CD4-positive, alpha-beta T cell (primary cell): ENCODE results near the gene OPN1MW3. TPM values are rescaled to one million over a fixed set of nuclear protein-coding genes. Genes with fewer than 3 reads are reported as not detected.

Source experiments
- ATAC-seq: fragments of 200-7000 bp; cut with Tn5 transposase; one replicate; pipeline ENCODE4 v1.10.0; 2022; ENCODE audit warnings: mild to moderate bottlenecking; ENCODE audit not compliant: poor library complexity
- CTCF ChIA-PET: fragments of 350-600 bp; sonication (Branson Sonifier 250); formaldehyde crosslinking; loops from one replicate; lab custom pipeline; 2021; ENCODE audit warnings: antibody characterized with exemption, inconsistent platforms; lab: Charles Lee
- POLR2A ChIA-PET: fragments of 350-600 bp; sonication (Branson Sonifier 250); formaldehyde crosslinking; loops from one replicate; lab custom pipeline; 2021; ENCODE audit warnings: antibody characterized with exemption, inconsistent platforms; lab: Charles Lee
- DNase-seq, 14 experiments: peaks; one replicate each; pipeline ENCODE4 v3.0.0-alpha.2; 2013 to 2020; ENCODE audit warnings: mixed read lengths in 2 of 14
- H3K27ac ChIP-seq, 2 donors: one replicate each; pipeline versions ENCODE4 v1.5.1 to v1.7.0; 2013; ENCODE audit warnings: low read length in 2 of 2, low read depth in 1 of 2, mild to moderate bottlenecking in 1 of 2
- H3K27me3 ChIP-seq, 2 experiments: 1 replicate in 1 of 2; 2 replicates in 1 of 2; pipeline versions ENCODE4 v1.6.1 to v1.7.0; 2013; ENCODE audit warnings: low read length in 2 of 2, control low read depth in 1 of 2, mild to moderate bottlenecking in 1 of 2, moderate library complexity in 1 of 2; ENCODE audit not compliant: insufficient read depth in 2 of 2, control insufficient read depth in 1 of 2
- H3K36me3 ChIP-seq: one replicate; pipeline ENCODE4 v1.6.1; 2013; ENCODE audit warnings: low read length, control low read depth; ENCODE audit not compliant: insufficient read depth
- H3K4me1 ChIP-seq: one replicate; pipeline ENCODE4 v1.6.1; 2013; ENCODE audit warnings: low read length, control low read depth; ENCODE audit not compliant: insufficient read depth
- H3K4me3 ChIP-seq: one replicate; pipeline ENCODE4 v1.5.1; 2013; ENCODE audit warnings: mild to moderate bottlenecking, low read length, moderate library complexity
- H3K9me3 ChIP-seq, 2 experiments: 1 replicate in 1 of 2; 2 replicates in 1 of 2; pipeline versions ENCODE4 v1.6.1 to v1.7.0; 2013; ENCODE audit warnings: low read length in 2 of 2, mild to moderate bottlenecking in 2 of 2, control low read depth in 1 of 2, moderate library complexity in 1 of 2; ENCODE audit not compliant: control insufficient read depth in 1 of 2, insufficient read depth in 1 of 2
- H3K27ac Mint-ChIP-seq: one replicate; pipeline ENCODE4 v1.8.0; 2020; ENCODE audit warnings: mixed read lengths
- H3K27me3 Mint-ChIP-seq: one replicate; pipeline ENCODE4 v1.8.0; 2021; ENCODE audit warnings: mixed read lengths
- H3K36me3 Mint-ChIP-seq: one replicate; pipeline ENCODE4 v1.8.0; 2021; ENCODE audit warnings: low read depth, mixed read lengths
- H3K4me1 Mint-ChIP-seq: one replicate; pipeline ENCODE4 v1.8.0; 2021; ENCODE audit warnings: low read depth, mixed read lengths
- H3K4me3 Mint-ChIP-seq: one replicate; pipeline ENCODE4 v1.8.0; 2020; ENCODE audit warnings: mild to moderate bottlenecking, mixed read lengths
- H3K9me3 Mint-ChIP-seq: one replicate; pipeline ENCODE4 v1.8.0; 2020; ENCODE audit warnings: mixed read lengths
- intact Hi-C, 2 experiments: fragments of 100-400 bp; cut with DNase I in 1 of 2; cut with micrococcal nuclease in 1 of 2; formaldehyde crosslinking; loops; one replicate each; pipeline versions ENCODE4 v1.15.1 to v1.9.0; 2023 to 2025; cut with DNase I, micrococcal nuclease
- total RNA-seq, 174 experiments: library from RNA in 2 of 174; stranded (reverse) in 2 of 174; gene quantifications; one replicate each; pipeline ENCODE4 v1.2.3 and lab custom pipeline; 2021 to 2026
- TF ChIP-seq, protein P1 (sequence below): fragments of 200-600 bp; IDR thresholded peaks from one replicate; pipeline ENCODE4 v1.8.0; 2022; ENCODE audit warnings: antibody characterized with exemption, mild to moderate bottlenecking

OPN1MW3 gene
- total RNA-seq, 2 experiments from 2014 or later = not detected

DNA sequence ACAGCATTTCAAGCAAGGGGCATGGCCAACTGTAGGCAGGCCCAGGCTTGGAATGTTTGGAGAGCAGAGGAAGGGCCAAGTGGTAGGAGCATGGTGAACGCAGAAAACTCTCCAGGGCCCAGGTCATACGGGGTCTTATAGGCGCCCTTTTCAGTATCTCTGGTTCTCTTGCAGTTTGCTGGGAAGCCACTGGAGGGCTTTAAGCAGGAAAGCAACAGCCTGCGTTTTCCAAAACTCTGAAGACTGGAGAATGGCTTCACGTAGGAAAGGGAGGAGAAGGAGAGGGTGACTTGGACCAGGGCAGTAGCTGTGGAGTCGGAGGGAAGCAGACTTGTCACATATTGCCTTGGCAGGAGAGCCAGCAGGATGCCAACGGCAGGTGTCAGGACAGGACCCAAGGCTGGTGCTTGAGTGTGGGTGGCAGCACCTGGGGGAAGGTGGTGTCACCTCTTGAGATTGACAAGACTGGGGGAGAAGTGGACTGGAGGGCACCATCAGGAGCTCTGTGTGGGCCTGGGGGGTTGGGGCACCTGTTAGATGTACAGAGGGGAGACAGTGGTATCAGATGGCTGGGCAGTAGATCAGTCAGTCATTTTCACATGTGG is 60.1 kb downstream of the OPN1MW3 start:
- POLR2A ChIA-PET = interaction anchor here (1.5 kb wide), 1 partner anchor 9 kb away, joined by 10 read pairs; no protein-coding TSS in a partner anchor
- intact Hi-C loops = no loop called here
- no peaks in the 10 kb centered on the region for H3K9me3 Mint-ChIP-seq

DNA sequence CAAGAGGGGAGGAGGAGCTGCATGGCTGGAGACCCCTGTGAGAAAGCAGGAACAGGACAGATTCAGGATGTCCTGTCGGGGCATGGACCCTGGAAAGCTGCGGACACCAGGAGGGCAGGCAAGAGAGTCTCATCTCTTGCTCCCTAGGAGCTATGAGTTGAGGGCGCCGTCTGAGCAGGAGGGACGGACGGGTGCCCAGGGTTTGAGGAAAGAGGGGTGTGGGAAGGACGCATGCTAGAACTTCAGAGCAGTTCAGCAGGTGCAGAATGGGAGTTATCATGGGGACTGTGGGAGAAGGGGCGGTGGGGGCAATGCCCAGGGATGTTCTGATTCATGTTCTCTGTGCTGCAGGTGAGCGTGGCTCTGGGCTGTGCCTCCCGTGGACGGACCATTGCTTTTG is 63.0 kb downstream of the OPN1MW3 start:
- Histone ChIP-seq H3K9me3 (no peaks in the 10 kb centered on the region), H3K27ac (no peak overlapping the region), H3K4me1 (peaks cover 32% of the 10 kb centered on the region), H3K4me3 (no peak overlapping the region), H3K36me3 (no peaks in the 10 kb centered on the region), H3K27me3 (no peaks in the 10 kb centered on the region)
- TF ChIP-seq, protein P1, sequence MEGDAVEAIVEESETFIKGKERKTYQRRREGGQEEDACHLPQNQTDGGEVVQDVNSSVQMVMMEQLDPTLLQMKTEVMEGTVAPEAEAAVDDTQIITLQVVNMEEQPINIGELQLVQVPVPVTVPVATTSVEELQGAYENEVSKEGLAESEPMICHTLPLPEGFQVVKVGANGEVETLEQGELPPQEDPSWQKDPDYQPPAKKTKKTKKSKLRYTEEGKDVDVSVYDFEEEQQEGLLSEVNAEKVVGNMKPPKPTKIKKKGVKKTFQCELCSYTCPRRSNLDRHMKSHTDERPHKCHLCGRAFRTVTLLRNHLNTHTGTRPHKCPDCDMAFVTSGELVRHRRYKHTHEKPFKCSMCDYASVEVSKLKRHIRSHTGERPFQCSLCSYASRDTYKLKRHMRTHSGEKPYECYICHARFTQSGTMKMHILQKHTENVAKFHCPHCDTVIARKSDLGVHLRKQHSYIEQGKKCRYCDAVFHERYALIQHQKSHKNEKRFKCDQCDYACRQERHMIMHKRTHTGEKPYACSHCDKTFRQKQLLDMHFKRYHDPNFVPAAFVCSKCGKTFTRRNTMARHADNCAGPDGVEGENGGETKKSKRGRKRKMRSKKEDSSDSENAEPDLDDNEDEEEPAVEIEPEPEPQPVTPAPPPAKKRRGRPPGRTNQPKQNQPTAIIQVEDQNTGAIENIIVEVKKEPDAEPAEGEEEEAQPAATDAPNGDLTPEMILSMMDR = no peak
- no peaks in the 10 kb centered on the region for H3K9me3 Mint-ChIP-seq
- POLR2A ChIA-PET = no interaction called here
- ATAC-seq = no peak
- CTCF ChIA-PET = no interaction called here
- H3K27ac Mint-ChIP-seq = no peak overlapping the region
- H3K4me3 Mint-ChIP-seq = no peak overlapping the region
- DNase-seq = no peak
- no peaks in the 10 kb centered on the region for H3K27me3 Mint-ChIP-seq
- peaks cover 28% of the 10 kb centered on the region for H3K4me1 Mint-ChIP-seq
- no peaks in the 10 kb centered on the region for H3K36me3 Mint-ChIP-seq
- intact Hi-C loops = loop anchor here in 1 of 2 experiments (2.0 kb wide), 1 partner anchor 52 kb away; no protein-coding TSS in a partner anchor

More for the DNA sequence above, 60.1 kb downstream of the OPN1MW3 start:
- Histone ChIP-seq H3K4me1 (peaks cover 38% of the 10 kb centered on the region), H3K4me3 (no peak overlapping the region), H3K9me3 (no peaks in the 10 kb centered on the region), H3K27me3 (no peaks in the 10 kb centered on the region), H3K27ac (no peak overlapping the region), H3K36me3 (no peaks in the 10 kb centered on the region)
- Mint-ChIP-seq H3K36me3 (no peaks in the 10 kb centered on the region), H3K27ac (no peak overlapping the region), H3K27me3 (no peaks in the 10 kb centered on the region), H3K4me1 (peaks cover 38% of the 10 kb centered on the region), H3K4me3 (peak overlapping the region; percentile 37)
- DNase-seq (peak in 5 of 14 experiments; percentile 12 to 51 (median 27)), ATAC-seq (peak; percentile 55)
- CTCF ChIA-PET = interaction anchor here (0.9 to 1.8 kb wide), 2 partner anchors 10 to 12 kb away, joined by 3 to 4 read pairs; no protein-coding TSS in a partner anchor
- TF ChIP-seq, protein P1 = peak; percentile 22

Other genes with a start within 250 kb of the OPN1MW3 start
- 10 to 100 TPM; 61.2 to 67.4 TPM for gene IRAK1, start 237.7 kb upstream of the OPN1MW3 start, total RNA-seq
- gene MECP2, start 159.9 kb upstream of the OPN1MW3 start, total RNA-seq = 100 to 1,000 TPM; 120 to 133 TPM
- gene OPN1LW, start 113.3 kb upstream of the OPN1MW3 start, total RNA-seq = not detected
- gene OPN1MW, start 75.0 kb upstream of the OPN1MW3 start, total RNA-seq = not detected
- not detected for gene OPN1MW2, start 37.8 kb upstream of the OPN1MW3 start, total RNA-seq
- not detected for gene TEX28, start 37.5 kb downstream of the OPN1MW3 start, total RNA-seq
- 1 to 10 TPM; 1.7 to 2.3 TPM for gene TKTL1, start 38.2 kb downstream of the OPN1MW3 start, total RNA-seq
- 1,000 to 10,000 TPM; 1,012 to 1,022 TPM for gene FLNA, start 117.1 kb downstream of the OPN1MW3 start, total RNA-seq
- 100 to 1,000 TPM; 164 to 178 TPM for gene EMD, start 121.7 kb downstream of the OPN1MW3 start, total RNA-seq
- gene RPL10, start 140.8 kb downstream of the OPN1MW3 start, total RNA-seq = 1,000 to 10,000 TPM; 5,036 to 5,204 TPM
- gene DNASE1L1, start 151.7 kb downstream of the OPN1MW3 start, total RNA-seq = 10 to 100 TPM; 16.0 to 18.4 TPM
- 10 to 100 TPM; 72.8 to 78.5 TPM for gene TAFAZZIN, start 154.0 kb downstream of the OPN1MW3 start, total RNA-seq
- 10 to 100 TPM; 31.4 to 40.8 TPM for gene ATP6AP1, start 171.1 kb downstream of the OPN1MW3 start, total RNA-seq
- 100 to 1,000 TPM; 144 to 145 TPM for gene GDI1, start 179.6 kb downstream of the OPN1MW3 start, total RNA-seq
- gene FAM50A, start 186.6 kb downstream of the OPN1MW3 start, total RNA-seq = 10 to 100 TPM; 42.3 to 49.4 TPM
- 10 to 100 TPM; 35.1 to 38.1 TPM for gene PLXNA3, start 200.7 kb downstream of the OPN1MW3 start, total RNA-seq
- gene LAGE3, start 221.7 kb downstream of the OPN1MW3 start, total RNA-seq = 1 to 10 TPM; 5.7 to 6.6 TPM
- 1 to 10 TPM; 6.6 to 8.9 TPM for gene UBL4A, start 229.0 kb downstream of the OPN1MW3 start, total RNA-seq
- gene SLC10A3, start 233.0 kb downstream of the OPN1MW3 start, total RNA-seq = 10 to 100 TPM; 15.7 to 16.4 TPM